ENCODE measurements around the gene ITGB8.

GRCh38 chr7:20350518-20350951 lies 19.8 kb downstream of the ITGB8 start:
- TF ChIP-seq CTCF (IDR thresholded peaks at IDR 0.05) = no peak
- no peak for TF ChIP-seq ZNF121 (CRISPR knock-in tag; IDR thresholded peaks at IDR 0.05)
- no peak for TF ChIP-seq GABPB1 (CRISPR knock-in tag; IDR thresholded peaks at IDR 0.05)
- TF ChIP-seq ZNF232 (CRISPR knock-in tag; IDR thresholded peaks at IDR 0.05) = no peak
- TF ChIP-seq ATF3 (CRISPR knock-in tag; conservative IDR thresholded peaks at IDR 0.05) = no peak
- TF ChIP-seq CREB1 (CRISPR knock-in tag; IDR thresholded peaks at IDR 0.05) = no peak
- no peak for TF ChIP-seq MAX (CRISPR knock-in tag; IDR thresholded peaks at IDR 0.05)
- no peak for TF ChIP-seq USF2 (CRISPR knock-in tag; IDR thresholded peaks at IDR 0.05)
- no peak for TF ChIP-seq KAT7 (CRISPR knock-in tag; IDR thresholded peaks at IDR 0.05; ENCODE audit: borderline replicate concordance)
- TF ChIP-seq AFF4 (CRISPR knock-in tag; IDR thresholded peaks at IDR 0.05; ENCODE audit: borderline replicate concordance) = no peak
- TF ChIP-seq NFYB (CRISPR knock-in tag; conservative IDR thresholded peaks at IDR 0.05; ENCODE audit: low read depth) = no peak
